Measurements from ENCODE around the gene LRRC74A.
A peak's percentile ranks its signal among the peaks of the same experiment; 100 is the strongest.

Gene LRRC74A

GRCh38 chr14:76792422-76792821 lies 33.8 kb upstream of the LRRC74A start:
- H3K27ac Mint-ChIP-seq, result no peak overlapping the region
- H3K4me1 Mint-ChIP-seq, result no peaks in the 10 kb centered on the region
- ATAC-seq (no peak), DNase-seq (no peak)
- no peaks in the 10 kb centered on the region for H3K27me3 Mint-ChIP-seq
- H3K9me3 Mint-ChIP-seq, result no peaks in the 10 kb centered on the region
- no peak overlapping the region for H3K4me3 Mint-ChIP-seq

GRCh38 chr14:76793324-76793723 lies 32.9 kb upstream of the LRRC74A start:
- no peaks in the 10 kb centered on the region for H3K4me1 Mint-ChIP-seq
- no peaks in the 10 kb centered on the region for H3K9me3 Mint-ChIP-seq
- DNase-seq (no peak), ATAC-seq (no peak)
- no peaks in the 10 kb centered on the region for H3K27me3 Mint-ChIP-seq
- H3K4me3 Mint-ChIP-seq, result no peak overlapping the region
- no peak overlapping the region for H3K27ac Mint-ChIP-seq

GRCh38 chr14:76793956-76794355 lies 32.3 kb upstream of the LRRC74A start:
- no peaks in the 10 kb centered on the region for H3K9me3 Mint-ChIP-seq
- DNase-seq, result no peak

GRCh38 chr14:76806446-76806845 lies 19.8 kb upstream of the LRRC74A start:
- Mint-ChIP-seq H3K4me1 (peaks cover 40% of the 10 kb centered on the region), H3K27me3 (no peaks in the 10 kb centered on the region), H3K27ac (no peak overlapping the region), H3K4me3 (no peak overlapping the region), H3K9me3 (no peaks in the 10 kb centered on the region)
- ATAC-seq (no peak), DNase-seq (no peak)

More at GRCh38 chr14:76793956-76794355, 32.3 kb upstream of the LRRC74A start:
- no peaks in the 10 kb centered on the region for H3K4me1 Mint-ChIP-seq
- ATAC-seq, result no peak
- no peak overlapping the region for H3K27ac Mint-ChIP-seq
- H3K4me3 Mint-ChIP-seq, result no peak overlapping the region
- H3K27me3 Mint-ChIP-seq, result no peaks in the 10 kb centered on the region

GRCh38 chr14:76808011-76808410 lies 18.2 kb upstream of the LRRC74A start:
- ATAC-seq (no peak), DNase-seq (no peak)

GRCh38 chr14:76808990-76809389 lies 17.2 kb upstream of the LRRC74A start:
- ATAC-seq, result no peak
- H3K9me3 Mint-ChIP-seq, result no peaks in the 10 kb centered on the region
- no peak overlapping the region for H3K4me3 Mint-ChIP-seq
- DNase-seq, result no peak
- H3K4me1 Mint-ChIP-seq, result peaks cover 45% of the 10 kb centered on the region
- no peak overlapping the region for H3K27ac Mint-ChIP-seq
- no peaks in the 10 kb centered on the region for H3K27me3 Mint-ChIP-seq

More at GRCh38 chr14:76808011-76808410, 18.2 kb upstream of the LRRC74A start:
- H3K27ac Mint-ChIP-seq, result no peak overlapping the region
- H3K9me3 Mint-ChIP-seq, result no peaks in the 10 kb centered on the region
- no peak overlapping the region for H3K4me3 Mint-ChIP-seq
- peaks cover 43% of the 10 kb centered on the region for H3K4me1 Mint-ChIP-seq
- no peaks in the 10 kb centered on the region for H3K27me3 Mint-ChIP-seq

GRCh38 chr14:76810525-76810924 lies 15.7 kb upstream of the LRRC74A start:
- no peaks in the 10 kb centered on the region for H3K9me3 Mint-ChIP-seq
- no peak for ATAC-seq
- no peaks in the 10 kb centered on the region for H3K27me3 Mint-ChIP-seq
- no peak overlapping the region for H3K27ac Mint-ChIP-seq
- peak overlapping the region; percentile 95 for H3K4me3 Mint-ChIP-seq
- H3K4me1 Mint-ChIP-seq, result peaks cover 45% of the 10 kb centered on the region
- no peak for DNase-seq

- H3K4me1 Mint-ChIP-seq, result peaks cover 45% of the 10 kb centered on the region
- H3K9me3 Mint-ChIP-seq, result no peaks in the 10 kb centered on the region
- H3K4me3 Mint-ChIP-seq, result peak overlapping the region; percentile 95
- DNase-seq (peak in 1 of 2 donors; percentile 22), ATAC-seq (peak; percentile 34)
- no peak overlapping the region for H3K27ac Mint-ChIP-seq
- H3K27me3 Mint-ChIP-seq, result no peaks in the 10 kb centered on the region
These were observed 15.2 kb upstream of the LRRC74A start for GRCh38 chr14:76810953-76811400.

- H3K4me3 Mint-ChIP-seq, result peak overlapping the region; percentile 95
- DNase-seq, result no peak
- peaks cover 45% of the 10 kb centered on the region for H3K4me1 Mint-ChIP-seq
- no peaks in the 10 kb centered on the region for H3K9me3 Mint-ChIP-seq
- no peaks in the 10 kb centered on the region for H3K27me3 Mint-ChIP-seq
- ATAC-seq, result no peak
- peak overlapping the region; percentile 84 to 89 for H3K27ac Mint-ChIP-seq
These were observed 14.6 kb upstream of the LRRC74A start for GRCh38 chr14:76811561-76811960.

- ATAC-seq, result no peak
- Mint-ChIP-seq H3K27me3 (no peaks in the 10 kb centered on the region), H3K9me3 (no peaks in the 10 kb centered on the region), H3K4me1 (peaks cover 41% of the 10 kb centered on the region), H3K4me3 (peak overlapping the region; percentile 95), H3K27ac (peak overlapping the region; percentile 84 to 89)
- no peak for DNase-seq
These were observed 14.2 kb upstream of the LRRC74A start for GRCh38 chr14:76812093-76812421.

- DNase-seq (peak; percentile 96), ATAC-seq (peak; percentile 93)
- H3K4me1 Mint-ChIP-seq, result peaks cover 38% of the 10 kb centered on the region
- H3K27me3 Mint-ChIP-seq, result no peaks in the 10 kb centered on the region
- peak within 1 kb of the TSS; percentile 94 to 97 for H3K27ac Mint-ChIP-seq
- peak within 1 kb of the TSS; percentile 95 for H3K4me3 Mint-ChIP-seq
- no peaks in the 10 kb centered on the region for H3K9me3 Mint-ChIP-seq
These were observed 13.5 kb upstream of the LRRC74A start, which contains the start of gene ANGEL1 for GRCh38 chr14:76812422-76813383. TSS of gene ANGEL1 (minus strand) at chr14:76812882. CDS start at chr14:76812827, 55 bp downstream.

GRCh38 chr14:76814726-76815645 lies 11.2 kb upstream of the LRRC74A start:
- DNase-seq (no peak), ATAC-seq (no peak)
- H3K27me3 Mint-ChIP-seq, result peaks cover under 1% of the 10 kb centered on the region
- H3K27ac Mint-ChIP-seq, result no peak overlapping the region
- H3K4me1 Mint-ChIP-seq, result peaks cover 27% of the 10 kb centered on the region
- no peaks in the 10 kb centered on the region for H3K9me3 Mint-ChIP-seq
- no peak overlapping the region for H3K4me3 Mint-ChIP-seq

- no peaks in the 10 kb centered on the region for H3K9me3 Mint-ChIP-seq
- no peak overlapping the region for H3K4me3 Mint-ChIP-seq
- peaks cover 5% of the 10 kb centered on the region for H3K27me3 Mint-ChIP-seq
- no peaks in the 10 kb centered on the region for H3K4me1 Mint-ChIP-seq
- ATAC-seq (no peak), DNase-seq (no peak)
- no peak overlapping the region for H3K27ac Mint-ChIP-seq
These were observed 5.5 kb upstream of the LRRC74A start for GRCh38 chr14:76820700-76821099.

GRCh38 chr14:76827696-76828296 lies 1.6 kb downstream of the LRRC74A start:
- Mint-ChIP-seq H3K27me3 (no peaks in the 10 kb centered on the region), H3K4me1 (no peaks in the 10 kb centered on the region), H3K9me3 (no peaks in the 10 kb centered on the region), H3K4me3 (no peak overlapping the region), H3K27ac (no peak overlapping the region)
- DNase-seq (no peak), ATAC-seq (no peak)

- ATAC-seq (no peak), DNase-seq (no peak)
- H3K27ac Mint-ChIP-seq, result no peak overlapping the region
- no peaks in the 10 kb centered on the region for H3K4me1 Mint-ChIP-seq
- H3K9me3 Mint-ChIP-seq, result no peaks in the 10 kb centered on the region
- no peaks in the 10 kb centered on the region for H3K27me3 Mint-ChIP-seq
- H3K4me3 Mint-ChIP-seq, result no peak overlapping the region
These were observed 2.3 kb downstream of the LRRC74A start for GRCh38 chr14:76828339-76829012.

Data from stimulated activated naive CD8-positive, alpha-beta T cell treated with anti-CD3 and anti-CD28 coated beads, Interleukin-15, amount 100 ng/mL, for 72 hours (primary cell).